PC-3 (cell line): Measurements from ENCODE around the gene ABCB8.

Experiments used
- EZH2 ChIP-seq: fragments of 300-600 bp; sonication (generic); IDR thresholded peaks from one replicate; pipeline ENCODE4 v1.6.1; 2017; ENCODE audit warnings: antibody characterized with exemption, mild to moderate bottlenecking, low read length; ENCODE audit not compliant: unreplicated experiment
- EZH2phosphoT487 ChIP-seq: fragments of 300-600 bp; sonication (generic); IDR thresholded peaks from 2 replicates; pipeline ENCODE4 v1.6.1; 2018; ENCODE audit warnings: mild to moderate bottlenecking, antibody characterized with exemption, low read length, borderline replicate concordance
- TF ChIP-seq, protein P1 (sequence below): fragments of 300-600 bp; sonication (generic); conservative IDR thresholded peaks from 2 replicates; pipeline ENCODE4 v1.5.1; 2017; ENCODE audit warnings: antibody characterized with exemption, low read depth, mild to moderate bottlenecking, low read length

DNA sequence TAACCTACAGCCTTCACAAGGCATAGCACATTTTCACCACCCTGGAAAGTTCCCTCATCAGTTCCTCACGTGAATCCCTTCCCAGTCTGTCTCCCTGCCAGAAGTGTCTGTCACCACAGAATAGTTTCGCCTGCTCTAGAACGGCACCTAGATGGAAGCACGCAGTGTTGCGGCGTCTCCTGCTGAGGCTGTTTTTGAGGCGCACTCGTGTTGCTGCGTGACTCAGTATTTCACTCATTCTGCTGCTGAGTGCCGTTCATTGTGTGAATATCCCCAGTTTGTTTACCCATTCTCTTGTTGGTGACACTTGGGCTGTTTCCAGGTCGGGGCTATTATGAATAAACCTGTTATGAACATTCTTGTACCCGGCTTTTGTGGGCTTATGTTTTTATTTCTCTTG, 24.7 kb upstream of the ABCB8 start:
- TF ChIP-seq, protein P1, sequence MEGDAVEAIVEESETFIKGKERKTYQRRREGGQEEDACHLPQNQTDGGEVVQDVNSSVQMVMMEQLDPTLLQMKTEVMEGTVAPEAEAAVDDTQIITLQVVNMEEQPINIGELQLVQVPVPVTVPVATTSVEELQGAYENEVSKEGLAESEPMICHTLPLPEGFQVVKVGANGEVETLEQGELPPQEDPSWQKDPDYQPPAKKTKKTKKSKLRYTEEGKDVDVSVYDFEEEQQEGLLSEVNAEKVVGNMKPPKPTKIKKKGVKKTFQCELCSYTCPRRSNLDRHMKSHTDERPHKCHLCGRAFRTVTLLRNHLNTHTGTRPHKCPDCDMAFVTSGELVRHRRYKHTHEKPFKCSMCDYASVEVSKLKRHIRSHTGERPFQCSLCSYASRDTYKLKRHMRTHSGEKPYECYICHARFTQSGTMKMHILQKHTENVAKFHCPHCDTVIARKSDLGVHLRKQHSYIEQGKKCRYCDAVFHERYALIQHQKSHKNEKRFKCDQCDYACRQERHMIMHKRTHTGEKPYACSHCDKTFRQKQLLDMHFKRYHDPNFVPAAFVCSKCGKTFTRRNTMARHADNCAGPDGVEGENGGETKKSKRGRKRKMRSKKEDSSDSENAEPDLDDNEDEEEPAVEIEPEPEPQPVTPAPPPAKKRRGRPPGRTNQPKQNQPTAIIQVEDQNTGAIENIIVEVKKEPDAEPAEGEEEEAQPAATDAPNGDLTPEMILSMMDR: no peak
- no peak for TF ChIP-seq EZH2
- no peak for TF ChIP-seq EZH2phosphoT487
